ENCODE results near the gene FLG. TPM values are rescaled to one million over a fixed set of nuclear protein-coding genes. Genes with fewer than 3 reads are reported as not detected.
A peak's percentile ranks its signal among the peaks of the same experiment; 100 is the strongest.
"Not testable (repeated sequence)": the region's sequence is repeated elsewhere in the genome, so short reads cannot be mapped to it uniquely, and the experiment has no call there.

The FLG gene
- total RNA-seq, 2 donors from 2014 or later: not detected

DNA sequence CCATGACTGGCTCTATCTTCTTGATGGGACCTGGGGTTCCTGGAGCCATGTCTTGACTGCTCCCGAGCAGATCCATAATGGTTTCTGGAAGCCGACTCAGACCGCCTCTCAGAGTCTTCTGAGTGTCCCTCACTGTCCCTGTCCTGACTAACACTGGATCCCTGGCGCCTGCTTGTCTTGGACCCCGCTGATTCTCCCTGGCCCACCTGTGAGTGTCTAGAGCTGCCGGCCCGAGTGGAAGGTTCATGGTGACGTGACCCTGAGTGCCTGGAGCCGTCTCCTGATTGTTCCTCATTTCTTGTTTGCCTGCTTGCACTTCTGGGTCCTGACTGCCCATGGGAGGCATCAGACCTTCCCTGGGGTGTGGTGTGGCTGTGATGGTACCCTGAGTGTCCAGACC is 15.1 kb downstream of the FLG start:
- Histone ChIP-seq H3K27ac (no peak overlapping the region), H3K36me3 (replicated peaks in 1 of 2; ENCODE audit: insufficient read depth in 1 of 2, low read depth in 2 of 2) (no peaks in the 10 kb centered on the region), H3K27me3 (no peaks in the 10 kb centered on the region), H3K4me3 (no peak overlapping the region), H3K4me1 (no peaks in the 10 kb centered on the region), H3K9me3 (no peaks in the 10 kb centered on the region)
- ATAC-seq: no peak
- 87 to 90% methylated on average over 9 of the region's 9 CpGs for WGBS, 2 donors
- intact Hi-C loops (cut with DNase I): no loop called here
- DNase-seq: peak in 1 of 4 donors; percentile 4
- TF ChIP-seq, protein P1, sequence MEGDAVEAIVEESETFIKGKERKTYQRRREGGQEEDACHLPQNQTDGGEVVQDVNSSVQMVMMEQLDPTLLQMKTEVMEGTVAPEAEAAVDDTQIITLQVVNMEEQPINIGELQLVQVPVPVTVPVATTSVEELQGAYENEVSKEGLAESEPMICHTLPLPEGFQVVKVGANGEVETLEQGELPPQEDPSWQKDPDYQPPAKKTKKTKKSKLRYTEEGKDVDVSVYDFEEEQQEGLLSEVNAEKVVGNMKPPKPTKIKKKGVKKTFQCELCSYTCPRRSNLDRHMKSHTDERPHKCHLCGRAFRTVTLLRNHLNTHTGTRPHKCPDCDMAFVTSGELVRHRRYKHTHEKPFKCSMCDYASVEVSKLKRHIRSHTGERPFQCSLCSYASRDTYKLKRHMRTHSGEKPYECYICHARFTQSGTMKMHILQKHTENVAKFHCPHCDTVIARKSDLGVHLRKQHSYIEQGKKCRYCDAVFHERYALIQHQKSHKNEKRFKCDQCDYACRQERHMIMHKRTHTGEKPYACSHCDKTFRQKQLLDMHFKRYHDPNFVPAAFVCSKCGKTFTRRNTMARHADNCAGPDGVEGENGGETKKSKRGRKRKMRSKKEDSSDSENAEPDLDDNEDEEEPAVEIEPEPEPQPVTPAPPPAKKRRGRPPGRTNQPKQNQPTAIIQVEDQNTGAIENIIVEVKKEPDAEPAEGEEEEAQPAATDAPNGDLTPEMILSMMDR (IDR thresholded peaks at IDR 0.05): no peak
- no peak for TF ChIP-seq POLR2A (IDR thresholded peaks at IDR 0.05)

DNA sequence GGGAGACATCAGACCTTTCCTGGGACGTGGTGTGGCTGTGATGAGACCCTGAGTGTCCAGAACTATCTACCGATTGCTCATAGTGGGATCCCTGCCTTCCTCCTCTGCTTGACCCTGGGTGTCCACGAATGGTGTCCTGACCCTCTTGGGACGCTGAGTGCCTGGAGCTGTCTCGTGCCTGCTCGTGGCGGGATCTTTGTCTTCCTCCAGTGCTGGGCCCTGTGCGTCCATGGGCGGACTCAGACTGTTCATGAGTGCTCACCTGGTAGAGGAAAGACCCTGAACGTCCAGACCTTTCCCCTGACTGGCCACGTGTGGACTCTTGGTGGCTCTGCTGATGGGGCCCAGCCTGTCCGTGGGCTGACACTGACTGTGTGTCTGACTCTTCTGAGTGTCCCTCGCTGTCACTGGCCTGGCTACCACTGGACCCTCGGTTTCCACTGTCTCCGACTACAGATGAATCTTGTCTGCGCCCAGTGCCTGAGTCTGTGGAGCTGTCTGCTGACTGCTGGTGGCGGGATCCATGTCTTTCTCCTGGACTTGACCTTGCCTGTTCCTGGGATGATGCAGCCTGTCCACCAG is 15.6 kb downstream of the FLG start:
- intact Hi-C loops (cut with DNase I): not testable (repeated sequence)
- whole genome bisulfite sequencing, 2 donors: 77 to 82% methylated on average over 13 to 17 of the region's 17 CpGs

DNA sequence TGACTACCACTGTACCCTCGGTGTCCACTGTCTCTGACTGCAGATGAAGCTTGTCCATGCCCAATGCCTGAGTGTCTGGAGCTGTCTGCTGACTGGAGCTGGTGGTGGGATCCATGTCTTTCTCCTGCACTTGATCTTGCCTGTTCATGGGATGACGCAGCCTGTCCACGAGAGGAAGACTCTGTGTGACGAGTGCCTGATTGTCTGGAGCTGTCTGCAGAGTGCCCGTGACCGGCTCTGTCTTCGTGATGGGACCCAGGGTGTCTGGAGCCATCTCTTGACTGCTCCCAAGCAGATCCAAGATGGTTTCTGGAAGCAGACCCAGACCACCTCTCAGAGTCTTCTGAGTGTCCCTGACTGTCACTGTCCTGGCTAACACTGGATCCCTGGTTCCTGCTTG is 16.3 kb downstream of the FLG start:
- intact Hi-C loops (cut with DNase I); H3K9me3 ChIP-seq; H3K27me3 ChIP-seq; H3K4me3 ChIP-seq; H3K4me1 ChIP-seq; H3K27ac ChIP-seq; ATAC-seq; H3K36me3 ChIP-seq (replicated peaks in 1 of 2; ENCODE audit: insufficient read depth in 1 of 2, low read depth in 2 of 2): not testable (repeated sequence)
- 57 to 67% methylated on average over 6 to 7 of the region's 7 CpGs for WGBS, 2 donors
- peak in 1 of 4 donors; percentile 3 for DNase-seq

More for the DNA sequence above, 15.6 kb downstream of the FLG start:
- not testable (repeated sequence) for H3K9me3 ChIP-seq; H3K4me1 ChIP-seq; H3K36me3 ChIP-seq (replicated peaks in 1 of 2; ENCODE audit: insufficient read depth in 1 of 2, low read depth in 2 of 2); H3K4me3 ChIP-seq; ATAC-seq; H3K27me3 ChIP-seq; H3K27ac ChIP-seq
- peak in 1 of 4 donors; percentile 4 for DNase-seq

DNA sequence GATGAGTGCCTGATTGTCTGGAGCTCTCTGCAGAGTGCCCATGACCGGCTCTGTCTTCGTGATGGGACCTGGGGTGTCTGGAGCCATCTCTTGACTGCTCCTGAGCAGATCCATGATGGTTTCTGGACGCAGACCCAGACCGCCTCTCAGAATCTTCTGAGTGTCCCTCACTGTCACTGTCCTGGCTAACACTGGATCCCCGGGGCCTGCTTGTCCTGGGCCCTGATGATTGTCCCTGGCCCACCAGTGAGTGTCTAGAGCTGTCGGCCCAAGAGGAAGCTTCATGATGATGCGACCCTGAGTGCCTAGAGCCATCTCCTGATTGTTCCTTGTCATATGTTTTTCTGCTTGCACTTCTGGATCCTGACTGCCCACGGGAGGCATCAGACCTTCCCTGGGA is 17.1 kb downstream of the FLG start:
- 79 to 84% methylated on average over 3 to 8 of the region's 8 CpGs for WGBS, 2 donors
- intact Hi-C loops (cut with DNase I); ATAC-seq; H3K4me3 ChIP-seq; DNase-seq; H3K36me3 ChIP-seq (replicated peaks in 1 of 2; ENCODE audit: insufficient read depth in 1 of 2, low read depth in 2 of 2); H3K9me3 ChIP-seq; H3K27me3 ChIP-seq; H3K4me1 ChIP-seq; H3K27ac ChIP-seq: not testable (repeated sequence)

DNA sequence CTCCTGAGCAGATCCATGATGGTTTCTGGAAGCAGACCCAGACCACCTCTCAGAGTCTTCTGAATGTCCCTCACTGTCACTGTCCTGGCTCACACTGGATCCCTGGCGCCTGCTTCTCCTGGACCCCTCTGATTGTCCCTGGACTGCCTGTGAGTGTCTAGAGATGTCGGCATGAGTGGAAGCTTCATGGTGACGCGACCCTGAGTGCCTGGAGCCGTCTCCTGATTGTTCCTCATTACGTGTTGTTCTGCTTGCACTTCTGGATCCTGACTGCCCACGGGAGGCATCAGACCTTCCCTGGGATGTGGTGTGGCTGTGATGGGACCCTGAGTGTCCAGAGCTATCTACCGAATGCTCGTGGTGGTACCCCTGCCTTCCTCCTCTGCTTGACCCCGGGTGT is 18.9 kb downstream of the FLG start:
- H3K4me3 ChIP-seq; H3K4me1 ChIP-seq; H3K27ac ChIP-seq; H3K36me3 ChIP-seq (replicated peaks in 1 of 2; ENCODE audit: insufficient read depth in 1 of 2, low read depth in 2 of 2); ATAC-seq; H3K9me3 ChIP-seq; intact Hi-C loops (cut with DNase I); H3K27me3 ChIP-seq: not testable (repeated sequence)
- 74 to 81% methylated on average over 6 to 10 of the region's 10 CpGs for WGBS, 2 donors
- peak in 1 of 4 donors; percentile 4 for DNase-seq

DNA sequence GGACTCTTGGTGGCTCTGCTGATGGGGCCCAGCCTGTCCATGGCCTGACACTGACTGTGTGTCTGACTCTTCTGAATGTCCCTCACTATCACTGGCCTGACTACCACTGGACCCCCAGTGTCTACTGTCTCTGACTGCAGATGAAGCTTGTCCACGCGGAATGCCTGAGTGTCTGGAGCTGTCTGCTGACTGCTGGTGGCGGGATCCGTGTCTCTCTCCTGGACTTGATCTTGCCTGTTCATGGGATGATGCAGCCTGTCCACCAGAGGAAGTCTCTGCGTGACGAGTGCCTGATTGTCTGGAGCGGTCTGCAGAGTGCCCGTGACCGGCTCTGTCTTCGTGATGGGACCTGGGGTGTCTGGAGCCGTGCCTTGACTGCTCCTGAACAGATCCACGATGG is 20.3 kb downstream of the FLG start:
- DNase-seq; H3K27me3 ChIP-seq; ATAC-seq; H3K36me3 ChIP-seq (replicated peaks in 1 of 2; ENCODE audit: insufficient read depth in 1 of 2, low read depth in 2 of 2); H3K4me3 ChIP-seq; H3K4me1 ChIP-seq; H3K27ac ChIP-seq; intact Hi-C loops (cut with DNase I); H3K9me3 ChIP-seq: not testable (repeated sequence)
- 91 to 100% methylated on average over 2 to 12 of the region's 12 CpGs for WGBS, 2 donors

DNA sequence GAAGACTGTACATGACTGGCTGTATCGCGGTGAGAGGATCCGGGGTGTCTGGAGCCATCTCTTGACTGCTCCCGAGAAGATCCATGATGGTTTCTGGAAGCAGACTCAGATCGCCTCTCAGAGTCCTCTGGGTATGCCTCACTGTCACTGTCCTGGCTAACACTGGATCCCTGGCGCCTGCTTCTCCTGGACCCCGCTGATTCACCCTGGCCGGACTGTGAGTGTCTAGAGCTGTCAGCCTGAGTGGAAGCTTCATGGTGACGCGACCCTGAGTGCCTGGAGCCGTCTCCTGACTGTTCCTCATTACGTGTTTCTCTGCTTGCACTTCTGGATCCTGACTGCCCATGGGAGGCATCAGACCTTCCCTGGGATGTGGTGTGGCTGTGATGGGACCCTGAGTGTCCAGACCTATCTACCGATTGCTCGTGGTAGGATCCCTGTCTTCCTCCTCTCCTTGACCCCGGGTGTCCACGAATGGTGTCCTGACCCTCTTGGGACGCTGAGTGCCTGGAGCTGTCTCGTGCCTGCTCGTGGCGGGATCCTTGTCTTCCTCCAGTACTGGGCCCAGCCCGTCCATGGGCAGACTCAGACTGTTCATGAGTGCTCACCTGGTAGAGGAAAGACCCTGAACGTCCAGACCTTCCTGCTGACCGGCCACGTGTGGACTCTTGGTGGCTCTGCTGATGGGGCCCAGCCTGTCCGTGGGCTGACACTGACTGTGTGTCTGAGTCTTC is 21.7 kb downstream of the FLG start:
- H3K9me3 ChIP-seq; intact Hi-C loops (cut with DNase I); H3K27ac ChIP-seq; ATAC-seq; DNase-seq; H3K27me3 ChIP-seq; H3K36me3 ChIP-seq (replicated peaks in 1 of 2; ENCODE audit: insufficient read depth in 1 of 2, low read depth in 2 of 2); H3K4me1 ChIP-seq; H3K4me3 ChIP-seq: not testable (repeated sequence)
- 77 to 83% methylated on average over 18 to 23 of the region's 25 CpGs for WGBS, 2 donors

DNA sequence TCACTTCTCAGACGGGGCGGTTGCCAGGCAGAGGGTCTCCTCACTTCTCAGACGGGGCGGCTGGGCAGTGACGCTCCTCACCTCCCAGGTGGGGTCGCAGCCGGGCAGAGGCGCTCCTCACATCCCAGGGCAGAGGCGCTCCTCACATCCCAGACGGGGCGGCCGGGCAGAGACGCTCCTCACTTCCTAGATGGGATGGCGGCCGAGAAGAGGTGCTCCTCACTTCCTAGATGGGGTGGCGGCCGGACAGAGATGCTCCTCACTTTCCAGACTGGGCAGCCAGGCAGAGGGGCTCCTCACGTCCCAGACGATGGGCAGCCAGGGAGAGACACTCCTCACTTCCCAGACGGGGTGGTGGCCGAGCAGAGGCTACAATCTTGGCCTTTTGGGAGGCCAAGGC is 68.6 kb downstream of the FLG start:
- ATAC-seq; H3K27ac ChIP-seq; H3K36me3 ChIP-seq (replicated peaks in 1 of 2; ENCODE audit: insufficient read depth in 1 of 2, low read depth in 2 of 2); H3K4me1 ChIP-seq; intact Hi-C loops (cut with DNase I); H3K27me3 ChIP-seq; DNase-seq; H3K9me3 ChIP-seq; H3K4me3 ChIP-seq: not testable (repeated sequence)
- WGBS, 2 donors: 85 to 88% methylated on average over 5 to 16 of the region's 21 CpGs

Other genes with a start within 250 kb of the FLG start
- gene TCHHL1, start 236.2 kb downstream of the FLG start, total RNA-seq: not detected
- under 1 TPM in 1 of 2 donors, not detected in 1; under 0.01 TPM for gene TCHH, start 209.8 kb downstream of the FLG start, total RNA-seq
- not detected for gene RPTN, start 166.0 kb downstream of the FLG start, total RNA-seq
- not detected for gene HRNR, start 101.0 kb downstream of the FLG start, total RNA-seq
- gene FLG2, start 34.8 kb upstream of the FLG start, total RNA-seq: not detected
- not detected for gene CRNN, start 89.0 kb upstream of the FLG start, total RNA-seq
- not detected for gene LCE5A, start 185.6 kb upstream of the FLG start, total RNA-seq
- not detected for gene CRCT1, start 189.2 kb upstream of the FLG start, total RNA-seq
- not detected for gene LCE3E, start 241.5 kb upstream of the FLG start, total RNA-seq

Measured in body of pancreas (tissue), 4 donors.